H1 (cell line): ENCODE results near the gene ZC3H8. TPM values are rescaled to one million over a fixed set of nuclear protein-coding genes. Genes with fewer than 3 reads are reported as not detected.
A peak's percentile ranks its signal among the peaks of the same experiment; 100 is the strongest.

Experiments
- CTCF ChIA-PET: fragments of 300-600 bp; sonication (Branson Sonifier 250); formaldehyde crosslinking; loops from one replicate; lab custom pipeline; 2021; ENCODE audit not compliant: partially characterized antibody; lab: Charles Lee
- POLR2A ChIA-PET: fragments of 300-600 bp; sonication (Branson Sonifier 250); formaldehyde crosslinking; loops from one replicate; lab custom pipeline; 2021; ENCODE audit warnings: inconsistent platforms; ENCODE audit not compliant: partially characterized antibody; lab: Charles Lee
- DNase-seq, 2 experiments: peaks; one replicate each; pipeline versions ENCODE4 v3.0.0 to v3.0.0-alpha.2; 2010 to 2022; ENCODE audit warnings: low spot score in 2 of 2, low read depth in 1 of 2, mixed read lengths in 1 of 2
- FAIRE-seq: peaks from 2 replicates; lab custom pipeline; 2011; peaks lifted over from hg19 to GRCh38; lab: Jason Lieb, UNC
- H2AFZ ChIP-seq: 2 replicates; pipeline ENCODE4 v1.8.1; 2012; ENCODE audit warnings: low read length, inconsistent platforms
- H2AK5ac ChIP-seq: 2 replicates; pipeline ENCODE4 v1.6.1; 2013; ENCODE audit warnings: low read depth, low read length
- H2BK120ac ChIP-seq: replicated peaks from 2 replicates; pipeline ENCODE3; 2013; ENCODE audit warnings: low read depth, low read length, inconsistent platforms
- H2BK12ac ChIP-seq: 2 replicates; pipeline ENCODE4 v1.6.1; 2013; ENCODE audit warnings: low read depth, low read length
- H2BK15ac ChIP-seq: 2 replicates; pipeline ENCODE4 v1.6.1; 2013; ENCODE audit warnings: low read length
- H2BK20ac ChIP-seq: 2 replicates; pipeline ENCODE4 v1.6.1; 2013; ENCODE audit warnings: low read length
- H2BK5ac ChIP-seq: 2 replicates; pipeline ENCODE4 v1.6.1; 2013; ENCODE audit warnings: low read depth, low read length
- H3K14ac ChIP-seq: 2 replicates; pipeline ENCODE4 v1.6.1; 2013; ENCODE audit warnings: inconsistent platforms; ENCODE audit not compliant: insufficient read length
- H3K18ac ChIP-seq: 2 replicates; pipeline ENCODE4 v1.6.1; 2013; ENCODE audit warnings: low read length; ENCODE audit errors: extremely low read depth
- H3K23ac ChIP-seq: 2 replicates; pipeline ENCODE4 v1.6.1; 2013; ENCODE audit warnings: inconsistent platforms; ENCODE audit not compliant: insufficient read length
- H3K23me2 ChIP-seq: 2 replicates; pipeline ENCODE4 v1.6.1; 2013; ENCODE audit warnings: low read depth, low read length
- H3K27ac ChIP-seq: 2 replicates; pipeline ENCODE4 v1.6.1; 2011; ENCODE audit warnings: low read depth, low read length, inconsistent platforms
- H3K27me3 ChIP-seq, 4 experiments: replicated peaks in 1 of 4; 1 replicate in 1 of 4; 2 replicates in 3 of 4; pipeline versions ENCODE4 v1.6.1 to v1.8.1; 2011 to 2013; ENCODE audit warnings: low read length in 3 of 4, mild to moderate bottlenecking in 3 of 4, inconsistent platforms in 2 of 4, mixed read lengths in 2 of 4, moderate library complexity in 1 of 4; ENCODE audit not compliant: control insufficient read depth in 3 of 4, insufficient read depth in 3 of 4; ENCODE audit errors: extremely low read depth in 1 of 4
- H3K36me3 ChIP-seq, 4 experiments: 2 replicates each; pipeline versions ENCODE4 v1.6.1 to v1.8.1; 2011 to 2013; ENCODE audit warnings: mild to moderate bottlenecking in 4 of 4, low read length in 3 of 4, moderate library complexity in 2 of 4, control low read depth in 1 of 4, inconsistent platforms in 1 of 4; ENCODE audit not compliant: insufficient read depth in 4 of 4, control insufficient read depth in 2 of 4
- H3K4ac ChIP-seq: replicated peaks from 2 replicates; pipeline ENCODE3; 2013; ENCODE audit warnings: low read length, low read depth, mixed read lengths, inconsistent platforms; ENCODE audit not compliant: insufficient read length
- H3K4me1 ChIP-seq, 4 experiments: replicated peaks in 1 of 4; 1 replicate in 1 of 4; 2 replicates in 3 of 4; pipeline versions ENCODE4 v1.6.1 to v1.8.1; 2011 to 2013; ENCODE audit warnings: low read length in 3 of 4, inconsistent platforms in 2 of 4, mixed read lengths in 1 of 4; ENCODE audit not compliant: insufficient read depth in 4 of 4, control insufficient read depth in 3 of 4
- H3K4me2 ChIP-seq, 2 experiments: 2 replicates each; pipeline versions ENCODE4 v1.6.1 to v1.8.1; 2011 to 2013; ENCODE audit warnings: low read depth in 2 of 2, low read length in 2 of 2, control low read depth in 1 of 2, inconsistent platforms in 1 of 2, mild to moderate bottlenecking in 1 of 2; ENCODE audit not compliant: insufficient read depth in 1 of 2
- H3K4me3 ChIP-seq, 4 experiments: fragments of 200-600, 300-600 bp in 1 of 4; sonication (generic), shearing (Covaris generic), sonication (Bioruptor Twin) in 1 of 4; 2 replicates each; pipeline versions ENCODE4 v1.5.1 to v1.8.1; 2011 to 2016; ENCODE audit warnings: low read length in 4 of 4, low read depth in 3 of 4, control low read depth in 2 of 4, inconsistent platforms in 2 of 4, mild to moderate bottlenecking in 2 of 4, mixed read lengths in 1 of 4, moderate library complexity in 1 of 4; ENCODE audit not compliant: insufficient read depth in 2 of 4; ENCODE audit errors: extremely low read depth in 1 of 4
- H3K56ac ChIP-seq: replicated peaks from 2 replicates; pipeline ENCODE3; 2013; ENCODE audit warnings: low read depth, mild to moderate bottlenecking, mixed read lengths, low read length, inconsistent platforms; ENCODE audit not compliant: insufficient read length
- H3K79me1 ChIP-seq: 2 replicates; pipeline ENCODE4 v1.6.1; 2013; ENCODE audit warnings: low read depth, low read length, control low read depth
- H3K79me2 ChIP-seq, 2 experiments: 2 replicates each; pipeline versions ENCODE4 v1.6.1 to v1.8.1; 2012 to 2013; ENCODE audit warnings: low read length in 2 of 2, mild to moderate bottlenecking in 2 of 2, inconsistent platforms in 1 of 2; ENCODE audit not compliant: insufficient read depth in 2 of 2, control insufficient read depth in 1 of 2
- H3K9ac ChIP-seq, 4 experiments: replicated peaks in 1 of 4; 1 replicate in 1 of 4; 2 replicates in 3 of 4; pipeline versions ENCODE4 v1.6.1 to v1.8.1; 2011 to 2013; ENCODE audit warnings: low read depth in 3 of 4, low read length in 3 of 4, control low read depth in 2 of 4, mild to moderate bottlenecking in 2 of 4, moderate library complexity in 2 of 4, inconsistent platforms in 1 of 4; ENCODE audit errors: extremely low read depth in 1 of 4
- H3K9me3 ChIP-seq, 2 experiments: 2 replicates each; pipeline versions ENCODE4 v1.6.1 to v1.8.1; 2012 to 2013; ENCODE audit warnings: mild to moderate bottlenecking in 2 of 2, moderate library complexity in 2 of 2, control low read depth in 1 of 2, inconsistent platforms in 1 of 2, low read depth in 1 of 2, low read length in 1 of 2, mixed read lengths in 1 of 2; ENCODE audit not compliant: insufficient read depth in 2 of 2
- H4K20me1 ChIP-seq, 2 experiments: replicated peaks in 1 of 2; 2 replicates each; pipeline versions ENCODE3 to v1.8.1; 2011 to 2013; ENCODE audit warnings: inconsistent platforms in 2 of 2, low read length in 2 of 2, mild to moderate bottlenecking in 1 of 2; ENCODE audit not compliant: insufficient read depth in 2 of 2, control insufficient read depth in 1 of 2
- H4K5ac ChIP-seq: 2 replicates; pipeline ENCODE4 v1.6.1; 2013; ENCODE audit warnings: low read length, low read depth, mixed read lengths, inconsistent platforms; ENCODE audit not compliant: insufficient read length
- H4K8ac ChIP-seq: 2 replicates; pipeline ENCODE4 v1.8.0; 2013; ENCODE audit warnings: mild to moderate bottlenecking, moderate library complexity, low read length, inconsistent platforms; ENCODE audit not compliant: insufficient read depth; ENCODE audit errors: extremely low read depth
- H4K91ac ChIP-seq: replicated peaks from 2 replicates; pipeline ENCODE3; 2013; ENCODE audit warnings: low read length, mixed read lengths, inconsistent platforms; ENCODE audit not compliant: insufficient read length
- BCL11A ChIP-seq, 2 experiments: IDR thresholded peaks; one replicate each; pipeline ENCODE4 v1.6.1; 2011; ENCODE audit warnings: low read depth in 2 of 2, low read length in 2 of 2, mild to moderate bottlenecking in 2 of 2
- CHD2 ChIP-seq: IDR thresholded peaks from 2 replicates; pipeline ENCODE4 v1.6.1; 2012; ENCODE audit warnings: low read length, improper control_type of control experiment
- EGR1 ChIP-seq: IDR thresholded peaks from 2 replicates; pipeline ENCODE4 v1.6.1; 2011; ENCODE audit warnings: low read depth, low read length, borderline replicate concordance
- FOSL1 ChIP-seq: IDR thresholded peaks from 2 replicates; pipeline ENCODE4 v1.6.1; 2011; ENCODE audit warnings: mild to moderate bottlenecking, low read depth, low read length, moderate library complexity; ENCODE audit not compliant: insufficient read depth
- PHF8 ChIP-seq: fragments of 200-600 bp; sonication (generic); conservative IDR thresholded peaks from 2 replicates; pipeline ENCODE4 v1.7.1; 2012; ENCODE audit warnings: low read depth, mild to moderate bottlenecking, inconsistent platforms, low read length, moderate library complexity
- POLR2A ChIP-seq, 2 experiments: IDR thresholded peaks; 1 replicate in 1 of 2; 2 replicates in 1 of 2; pipeline ENCODE4 v1.6.1; 2011; ENCODE audit warnings: low read depth in 2 of 2, low read length in 2 of 2, mild to moderate bottlenecking in 2 of 2; ENCODE audit errors: control extremely low read depth in 1 of 2
- RXRA ChIP-seq: IDR thresholded peaks from 2 replicates; pipeline ENCODE4 v1.6.1; 2011; ENCODE audit warnings: low read depth, mild to moderate bottlenecking, low read length, moderate library complexity; ENCODE audit not compliant: insufficient read depth
- SUZ12 ChIP-seq: fragments of 200-600 bp; sonication (generic); IDR thresholded peaks from 2 replicates; pipeline ENCODE4 v1.6.1; 2012; ENCODE audit warnings: mild to moderate bottlenecking, inconsistent platforms, low read length, moderate library complexity, mixed read lengths
- YY1 ChIP-seq: IDR thresholded peaks from 2 replicates; pipeline ENCODE4 v1.6.1; 2011; ENCODE audit warnings: low read depth, mild to moderate bottlenecking, low read length
- WGBS, 2 experiments: shearing (Covaris generic) in 1 of 2; methylation state at CpG; one replicate each; pipeline versions ENCODE4 v1.1.6 to v1.1.7; 2013 to 2015; ENCODE audit warnings: low lambda C conversion rate in 2 of 2, mixed read lengths in 2 of 2, inconsistent platforms in 1 of 2, low coverage in 1 of 2, missing lambda C conversion rate in 1 of 2; ENCODE audit not compliant: insufficient replicate concordance in 2 of 2, insufficient coverage in 1 of 2, insufficient read length in 1 of 2; ENCODE audit errors: extremely low coverage in 1 of 2, missing lambda C conversion rate in 1 of 2; 5-methylcytosine and 5-hydroxymethylcytosine counted together
- long read RNA-seq, 2 experiments: library from RNA in 1 of 2; library from capped mRNA in 1 of 2; stranded (forward); transcript quantifications; one replicate each; pipeline ENCODE4 v2.0.0, GENCODE V29; 2021; ENCODE audit warnings: inconsistent platforms in 1 of 2
- polyA minus RNA-seq, 3 experiments: library from RNA; depleted of rRNA, polyadenylated mRNA; stranded (reverse); fragments of >200 nt; gene quantifications; 1 replicate in 2 of 3; 2 replicates in 1 of 3; pipeline ENCODE4 v1.2.3, GENCODE V29; 2011
- polyA plus RNA-seq, 7 experiments: library from polyadenylated mRNA; depleted of rRNA in 3 of 7; stranded (reverse) in 5 of 7; unstranded in 2 of 7; fragments of >200 nt in 5 of 7; fragments of 200-250 nt in 2 of 7; gene quantifications; 1 replicate in 5 of 7; 2 replicates in 1 of 7; 4 replicates in 1 of 7; pipeline versions ENCODE4 v1.2.1 to v1.2.3, GENCODE V29; 2011 to 2013; ENCODE audit warnings: missing spikeins in 2 of 7, mixed read lengths in 2 of 7
- total RNA-seq: library from RNA; stranded (reverse); fragmentation: NEBNext Ultra II Directional; extraction: Animal tissue kit (Norgen Biotek cat#: 25700); gene quantifications from 2 replicates; pipeline ENCODE4 v1.2.1, GENCODE V29; 2021

Gene ZC3H8
- total RNA-seq (7.1 and 8.8 TPM in 2 replicates), polyA plus RNA-seq (2011; rRNA removed) (0.66 and 1.9 TPM in 2 replicates), polyA minus RNA-seq (2011; rRNA and poly(A)+ RNA removed) (0.63 and 1.1 TPM in 2 replicates)
- 4.3 TPM for polyA plus RNA-seq (2011; cell fraction: cytosol; rRNA removed)
- 1.3 TPM for polyA plus RNA-seq (2011; cell fraction: nucleus; rRNA removed)
- polyA plus RNA-seq (2012, experiment 1 of 2) = 4.8 to 10.4 TPM (median 6.2 TPM) in 4 replicates
- 0.88 TPM for polyA plus RNA-seq (2012, experiment 2 of 2)
- 17.9 TPM for polyA plus RNA-seq (2013, experiment 1 of 2)
- 16.3 TPM for polyA plus RNA-seq (2013, experiment 2 of 2)
- 0.73 TPM for polyA minus RNA-seq (2011; cell fraction: cytosol; rRNA and poly(A)+ RNA removed)
- polyA minus RNA-seq (2011; cell fraction: nucleus; rRNA and poly(A)+ RNA removed) = 2.7 TPM
- long read RNA-seq, experiment 1, full-length matches to known transcripts = 1 of 5 reads
- long read RNA-seq, experiment 1, partial matches to known transcripts = 2 of 5 reads
- long read RNA-seq, experiment 1, other reads (novel, unspliced or antisense) = 2 of 5 reads
- long read RNA-seq, experiment 2, transcript ZC3H8-201 (9 exons, 1,601 nt) = major isoform, 14 of 20 reads
- long read RNA-seq, experiment 2, partial matches to known transcripts = 3 of 20 reads
- long read RNA-seq, experiment 2, other reads (novel, unspliced or antisense) = 3 of 20 reads

DNA sequence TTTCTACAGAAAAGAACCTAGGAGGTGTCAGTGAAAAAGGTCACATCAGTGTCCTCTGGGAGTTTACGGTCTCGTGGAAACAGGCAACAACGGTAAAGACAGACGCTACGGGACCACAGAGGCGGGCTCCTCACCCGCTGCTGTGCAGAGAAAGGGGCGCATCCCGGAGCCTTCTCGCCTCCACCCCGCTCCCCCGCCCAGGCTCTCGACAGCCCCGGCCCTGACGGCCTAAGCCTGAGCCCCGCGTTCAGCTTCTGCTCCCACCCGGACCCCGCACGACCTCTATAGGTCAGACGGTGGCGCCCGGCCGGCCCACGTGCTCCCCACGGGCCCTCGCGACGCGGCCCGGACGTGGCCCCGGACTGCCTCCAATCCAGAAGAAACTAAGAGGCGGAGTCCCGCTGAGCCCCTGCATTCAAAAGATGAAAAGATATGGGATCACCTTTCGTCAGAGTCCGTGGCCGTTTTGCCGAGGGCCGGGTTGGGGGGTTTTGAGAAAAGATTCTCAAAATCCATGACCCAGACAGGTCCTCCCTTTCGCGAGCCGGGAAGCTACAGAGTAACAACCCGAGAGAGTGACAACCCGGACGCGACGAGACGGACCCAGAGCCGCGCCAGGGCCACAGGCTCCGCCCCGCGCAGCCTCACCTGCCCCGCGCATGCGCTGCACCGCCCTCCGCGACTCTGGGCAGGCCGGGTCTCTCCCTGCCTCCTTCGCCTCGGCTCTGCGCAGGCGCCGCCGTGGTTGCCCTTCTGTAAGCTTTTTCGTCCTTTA is at the start of gene ZC3H8:
Gene ZC3H8, minus strand, starts transcription at position 577 of the 775 bp plus-strand sequence. Its CDS starts 61 bp downstream, at position 516.
- Histone ChIP-seq H4K20me1 (no peaks in the 10 kb centered on the region), H3K9me3 (no peaks in the 10 kb centered on the region), H2AFZ (peak within 1 kb of the TSS; percentile 34), H2AK5ac (no peak within 1 kb of the TSS), H4K91ac (no peak within 1 kb of the TSS), H3K14ac (no peak within 1 kb of the TSS), H3K36me3 (no peaks in the 10 kb centered on the region), H4K8ac (peak within 1 kb of the TSS; percentile 68; the same call in 1 of the 2 replicates), H2BK15ac (no peak within 1 kb of the TSS), H2BK20ac (no peak within 1 kb of the TSS), H3K4ac (no peak within 1 kb of the TSS), H2BK12ac (no peak within 1 kb of the TSS), H3K56ac (no peak within 1 kb of the TSS), H3K27ac (no peak within 1 kb of the TSS), H3K79me1 (no peaks in the 10 kb centered on the region), H2BK5ac (no peak within 1 kb of the TSS), H3K4me3 (peak within 1 kb of the TSS; percentile 75 to 83 (median 80)), H3K23ac (no peak within 1 kb of the TSS), H3K4me2 (peak within 1 kb of the TSS; percentile 73 to 77), H3K9ac (peak within 1 kb of the TSS; percentile 30 to 71 (median 49)), H3K4me1 (peaks cover 0 to 2% (median 0%) of the 10 kb centered on the region in 4 experiments; a peak in 1 of 7 replicates), H3K18ac (no peak within 1 kb of the TSS), H2BK120ac (no peak within 1 kb of the TSS), H4K5ac (no peak within 1 kb of the TSS), H3K27me3 (no peaks in the 10 kb centered on the region), H3K79me2 (peaks cover 0 to 7% of the 10 kb centered on the region in 2 experiments; a peak in 1 of 4 replicates), H3K23me2 (no peaks in the 10 kb centered on the region; the same call in 1 of the 2 replicates)
- DNase-seq (peak; percentile 70 to 97), FAIRE-seq (no peak)
- CTCF ChIA-PET = interaction anchor here (0.6 to 1.3 kb wide), 6 partner anchors 9 to 328 kb away, joined by 3 to 8 read pairs (median 3); no protein-coding TSS in a partner anchor
- 1% methylated on average over 50 of the region's 68 CpGs; no CpG with 5 or more reads in 1 of the 2 experiments for WGBS, 2 experiments
- POLR2A ChIA-PET = interaction anchor here (0.6 to 3.2 kb wide), 7 partner anchors 11 to 290 kb away, joined by 3 to 16 read pairs (median 4); partner anchors contain the start of gene FBLN7
- no peak for TF ChIP-seq RXRA
- TF ChIP-seq FOSL1 = no peak
- peak in 1 of 2 experiments; percentile 74; a peak in 2 of 3 replicates for TF ChIP-seq POLR2A (IDR thresholded peaks at IDR 0.05; ENCODE audit: control extremely low read depth in 1 of 2, low read depth in 2 of 2, low read length in 2 of 2)
- no peak for TF ChIP-seq CHD2
- peak; percentile 68; the same call in 1 of the 2 replicates for TF ChIP-seq PHF8
- TF ChIP-seq BCL11A (IDR thresholded peaks at IDR 0.05; ENCODE audit: low read depth in 2 of 2, low read length in 2 of 2) = no peak
- no peak for TF ChIP-seq EGR1
- no peak for TF ChIP-seq YY1
- TF ChIP-seq SUZ12 = no peak
